GM23338 (cell line): Measurements from ENCODE around the gene ACOXL. TPM values are rescaled to one million over a fixed set of nuclear protein-coding genes. Genes with fewer than 3 reads are reported as not detected.

Experiments
- ATAC-seq: fragments of 200-7000 bp; cut with Tn5 transposase; 3 replicates; pipeline ENCODE4 v1.9.1; 2020
- DNase-seq: peaks from one replicate; pipeline ENCODE4 v3.0.0-alpha.2; 2015; ENCODE audit warnings: low spot score
- H2AFZ ChIP-seq: fragments of 200-600 bp; sonication (generic); 2 replicates; pipeline ENCODE4 v1.8.0; 2016; ENCODE audit warnings: antibody characterized with exemption, mild to moderate bottlenecking, moderate library complexity
- H3F3A ChIP-seq: fragments of 200-600 bp; sonication (generic); replicated peaks from 2 replicates; pipeline ENCODE4 v1.8.0; 2017; ENCODE audit warnings: antibody characterized with exemption, mixed run types, low read depth
- H3K27ac ChIP-seq: fragments of 200-600 bp; sonication (generic); 2 replicates; pipeline ENCODE4 v1.6.1; 2016; ENCODE audit warnings: low read depth
- H3K27me3 ChIP-seq: fragments of 200-600 bp; sonication (generic); 2 replicates; pipeline ENCODE4 v1.8.0; 2016; ENCODE audit warnings: mild to moderate bottlenecking, mixed run types, moderate library complexity; ENCODE audit not compliant: insufficient read depth
- H3K36me3 ChIP-seq: fragments of 200-600 bp; sonication (generic); 2 replicates; pipeline ENCODE4 v1.8.0; 2016; ENCODE audit warnings: mild to moderate bottlenecking; ENCODE audit not compliant: insufficient read depth
- H3K4me1 ChIP-seq: fragments of 200-600 bp; sonication (generic); 2 replicates; pipeline ENCODE4 v1.8.0; 2016; ENCODE audit warnings: mild to moderate bottlenecking, moderate library complexity; ENCODE audit not compliant: insufficient read depth
- H3K4me2 ChIP-seq: fragments of 200-600 bp; sonication (generic); 2 replicates; pipeline ENCODE4 v1.7.1; 2017; ENCODE audit warnings: mixed run types
- H3K4me3 ChIP-seq: fragments of 200-600 bp; sonication (generic); 2 replicates; pipeline ENCODE4 v1.6.1; 2016; ENCODE audit warnings: mixed run types
- H3K79me2 ChIP-seq: fragments of 200-600 bp; sonication (generic); replicated peaks from 2 replicates; pipeline ENCODE4 v1.8.0; 2017; ENCODE audit warnings: mild to moderate bottlenecking; ENCODE audit not compliant: insufficient read depth
- H3K9me2 ChIP-seq: fragments of 200-600 bp; sonication (generic); 2 replicates; pipeline ENCODE4 v1.8.0; 2017; ENCODE audit not compliant: insufficient read depth
- H4K20me1 ChIP-seq: fragments of 200-600 bp; sonication (generic); replicated peaks from 2 replicates; pipeline ENCODE4 v1.8.0; 2017; ENCODE audit warnings: mild to moderate bottlenecking; ENCODE audit not compliant: insufficient read depth
- H3K27ac Mint-ChIP-seq: 2 replicates; pipeline ENCODE4 v1.8.0; 2020; ENCODE audit warnings: inconsistent platforms, mild to moderate bottlenecking, moderate library complexity, mixed read lengths
- H3K27me3 Mint-ChIP-seq: 3 replicates; pipeline ENCODE4 v1.8.0; 2022; ENCODE audit warnings: low read depth, mild to moderate bottlenecking, moderate library complexity, mixed read lengths, inconsistent platforms; ENCODE audit not compliant: insufficient read depth, poor library complexity
- H3K36me3 Mint-ChIP-seq: 3 replicates; pipeline ENCODE4 v1.8.0; 2021; ENCODE audit warnings: low read depth, mild to moderate bottlenecking, inconsistent platforms, moderate library complexity, mixed read lengths
- H3K4me1 Mint-ChIP-seq: 3 replicates; pipeline ENCODE4 v1.8.0; 2020; ENCODE audit warnings: mild to moderate bottlenecking, inconsistent platforms, mixed read lengths
- H3K4me3 Mint-ChIP-seq: 3 replicates; pipeline ENCODE4 v1.8.0; 2021; ENCODE audit warnings: moderate library complexity, mild to moderate bottlenecking, inconsistent platforms, mixed read lengths
- H3K9me3 Mint-ChIP-seq: 3 replicates; pipeline ENCODE4 v1.8.0; 2020; ENCODE audit warnings: moderate library complexity, mild to moderate bottlenecking, inconsistent platforms, mixed read lengths
- CREB1 ChIP-seq: fragments of 250-450 bp; sonication (Bioruptor Pico); IDR thresholded peaks from 2 replicates; pipeline ENCODE4 v1.5.0; 2020; ENCODE audit warnings: low read depth, mild to moderate bottlenecking, moderate library complexity
- EZH2 ChIP-seq: fragments of 200-600 bp; sonication (generic); IDR thresholded peaks from one replicate; pipeline ENCODE4 v1.8.0; 2017; ENCODE audit warnings: antibody characterized with exemption, mild to moderate bottlenecking, low read depth; ENCODE audit not compliant: unreplicated experiment
- EZH2phosphoT487 ChIP-seq: fragments of 200-600 bp; sonication (generic); IDR thresholded peaks from one replicate; pipeline ENCODE4 v1.8.1; 2018; ENCODE audit warnings: antibody characterized with exemption; ENCODE audit not compliant: unreplicated experiment
- JUNB ChIP-seq: IDR thresholded peaks from one replicate; pipeline ENCODE4 v1.6.1; 2016; ENCODE audit warnings: antibody characterized with exemption; ENCODE audit not compliant: unreplicated experiment
- NANOG ChIP-seq: IDR thresholded peaks from 2 replicates; pipeline ENCODE4 v1.6.1; 2016; ENCODE audit warnings: antibody characterized with exemption, borderline replicate concordance
- POLR2AphosphoS5 ChIP-seq: IDR thresholded peaks from 2 replicates; pipeline ENCODE4 v1.6.1; 2016; ENCODE audit warnings: antibody characterized with exemption, low read depth
- STAT1 ChIP-seq: IDR thresholded peaks from one replicate; pipeline ENCODE4 v1.6.1; 2016; ENCODE audit warnings: antibody characterized with exemption; ENCODE audit not compliant: unreplicated experiment
- ZNF114 ChIP-seq: fragments of 250-450 bp; sonication (Bioruptor Pico); IDR thresholded peaks from 2 replicates; pipeline ENCODE4 v1.5.0; 2020; ENCODE audit warnings: mild to moderate bottlenecking, moderate library complexity
- ZNF331 ChIP-seq: fragments of 250-450 bp; sonication (Bioruptor Pico); IDR thresholded peaks from 2 replicates; pipeline ENCODE4 v1.5.0; 2020; ENCODE audit warnings: low read depth, mild to moderate bottlenecking, moderate library complexity
- polyA plus RNA-seq: library from polyadenylated mRNA; unstranded; fragments of >200 nt; fragmentation: Nextera tagmentation; extraction: Ambion mirVana; gene quantifications from 2 replicates; pipeline ENCODE4 v1.2.1, GENCODE V29; 2016
- total RNA-seq: library from RNA; depleted of rRNA; stranded (reverse); fragments of >200 nt; shearing (Covaris generic); gene quantifications from 2 replicates; pipeline ENCODE4 v1.2.3, GENCODE V29; 2014
- TF ChIP-seq, protein P1 (sequence below): IDR thresholded peaks from one replicate; pipeline ENCODE4 v1.6.1; 2018; ENCODE audit warnings: antibody characterized with exemption; ENCODE audit not compliant: unreplicated experiment
- TF ChIP-seq, protein P2 (sequence below): IDR thresholded peaks from 2 replicates; pipeline ENCODE4 v1.6.1; 2016; ENCODE audit warnings: antibody characterized with exemption
- TF ChIP-seq, protein P3 (sequence below), 2 experiments: fragments of 200-600 bp in 1 of 2; sonication (generic) in 1 of 2; conservative IDR thresholded peaks; 2 replicates each; pipeline versions ENCODE4 v1.5.1 to v1.6.1; 2016 to 2017; ENCODE audit warnings: antibody characterized with exemption in 2 of 2, low read depth in 2 of 2, mild to moderate bottlenecking in 2 of 2, moderate library complexity in 1 of 2
- TF ChIP-seq, protein P4 (sequence below): fragments of 250-450 bp; sonication (Bioruptor Pico); IDR thresholded peaks from 2 replicates; pipeline ENCODE4 v1.5.0; 2020; ENCODE audit warnings: mild to moderate bottlenecking, moderate library complexity

ACOXL gene
- total and polyA plus RNA-seq, 2 experiments from 2014 or later: 9.0 to 14.7 TPM

DNA sequence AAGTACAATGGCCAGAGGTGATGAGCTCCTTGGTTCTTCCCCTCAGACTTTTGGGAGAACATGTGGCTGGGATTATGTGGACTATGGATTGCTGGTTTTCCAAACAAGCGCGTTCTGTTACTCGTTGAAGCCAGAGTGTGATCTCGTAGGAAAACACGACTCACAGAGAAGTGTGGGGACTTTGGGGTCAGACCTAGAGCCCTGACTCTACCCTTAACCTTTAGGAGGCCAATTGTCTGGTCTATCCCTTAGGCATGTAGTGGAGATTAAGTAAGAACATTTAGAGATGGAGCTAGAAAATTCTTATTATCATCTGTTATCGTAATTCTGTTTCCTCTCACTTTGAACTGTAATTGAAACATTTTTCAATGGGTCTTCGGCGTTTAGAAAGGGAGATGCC is 424.2 kb downstream of the ACOXL start:
- peaks cover 16% of the 10 kb centered on the region for H3K4me1 ChIP-seq

More for the DNA sequence above, 424.2 kb downstream of the ACOXL start:
- H3K79me2 ChIP-seq: peaks cover 86% of the 10 kb centered on the region
- peaks cover 2% of the 10 kb centered on the region for H3K27me3 Mint-ChIP-seq
- H3K9me2 ChIP-seq: no peaks in the 10 kb centered on the region
- H2AFZ ChIP-seq: no peak overlapping the region
- TF ChIP-seq POLR2AphosphoS5: no peak
- TF ChIP-seq JUNB: no peak
- TF ChIP-seq, protein P1, sequence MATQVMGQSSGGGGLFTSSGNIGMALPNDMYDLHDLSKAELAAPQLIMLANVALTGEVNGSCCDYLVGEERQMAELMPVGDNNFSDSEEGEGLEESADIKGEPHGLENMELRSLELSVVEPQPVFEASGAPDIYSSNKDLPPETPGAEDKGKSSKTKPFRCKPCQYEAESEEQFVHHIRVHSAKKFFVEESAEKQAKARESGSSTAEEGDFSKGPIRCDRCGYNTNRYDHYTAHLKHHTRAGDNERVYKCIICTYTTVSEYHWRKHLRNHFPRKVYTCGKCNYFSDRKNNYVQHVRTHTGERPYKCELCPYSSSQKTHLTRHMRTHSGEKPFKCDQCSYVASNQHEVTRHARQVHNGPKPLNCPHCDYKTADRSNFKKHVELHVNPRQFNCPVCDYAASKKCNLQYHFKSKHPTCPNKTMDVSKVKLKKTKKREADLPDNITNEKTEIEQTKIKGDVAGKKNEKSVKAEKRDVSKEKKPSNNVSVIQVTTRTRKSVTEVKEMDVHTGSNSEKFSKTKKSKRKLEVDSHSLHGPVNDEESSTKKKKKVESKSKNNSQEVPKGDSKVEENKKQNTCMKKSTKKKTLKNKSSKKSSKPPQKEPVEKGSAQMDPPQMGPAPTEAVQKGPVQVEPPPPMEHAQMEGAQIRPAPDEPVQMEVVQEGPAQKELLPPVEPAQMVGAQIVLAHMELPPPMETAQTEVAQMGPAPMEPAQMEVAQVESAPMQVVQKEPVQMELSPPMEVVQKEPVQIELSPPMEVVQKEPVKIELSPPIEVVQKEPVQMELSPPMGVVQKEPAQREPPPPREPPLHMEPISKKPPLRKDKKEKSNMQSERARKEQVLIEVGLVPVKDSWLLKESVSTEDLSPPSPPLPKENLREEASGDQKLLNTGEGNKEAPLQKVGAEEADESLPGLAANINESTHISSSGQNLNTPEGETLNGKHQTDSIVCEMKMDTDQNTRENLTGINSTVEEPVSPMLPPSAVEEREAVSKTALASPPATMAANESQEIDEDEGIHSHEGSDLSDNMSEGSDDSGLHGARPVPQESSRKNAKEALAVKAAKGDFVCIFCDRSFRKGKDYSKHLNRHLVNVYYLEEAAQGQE: no peak
- TF ChIP-seq, protein P2, sequence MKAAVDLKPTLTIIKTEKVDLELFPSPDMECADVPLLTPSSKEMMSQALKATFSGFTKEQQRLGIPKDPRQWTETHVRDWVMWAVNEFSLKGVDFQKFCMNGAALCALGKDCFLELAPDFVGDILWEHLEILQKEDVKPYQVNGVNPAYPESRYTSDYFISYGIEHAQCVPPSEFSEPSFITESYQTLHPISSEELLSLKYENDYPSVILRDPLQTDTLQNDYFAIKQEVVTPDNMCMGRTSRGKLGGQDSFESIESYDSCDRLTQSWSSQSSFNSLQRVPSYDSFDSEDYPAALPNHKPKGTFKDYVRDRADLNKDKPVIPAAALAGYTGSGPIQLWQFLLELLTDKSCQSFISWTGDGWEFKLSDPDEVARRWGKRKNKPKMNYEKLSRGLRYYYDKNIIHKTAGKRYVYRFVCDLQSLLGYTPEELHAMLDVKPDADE: no peak
- TF ChIP-seq, protein P3, sequence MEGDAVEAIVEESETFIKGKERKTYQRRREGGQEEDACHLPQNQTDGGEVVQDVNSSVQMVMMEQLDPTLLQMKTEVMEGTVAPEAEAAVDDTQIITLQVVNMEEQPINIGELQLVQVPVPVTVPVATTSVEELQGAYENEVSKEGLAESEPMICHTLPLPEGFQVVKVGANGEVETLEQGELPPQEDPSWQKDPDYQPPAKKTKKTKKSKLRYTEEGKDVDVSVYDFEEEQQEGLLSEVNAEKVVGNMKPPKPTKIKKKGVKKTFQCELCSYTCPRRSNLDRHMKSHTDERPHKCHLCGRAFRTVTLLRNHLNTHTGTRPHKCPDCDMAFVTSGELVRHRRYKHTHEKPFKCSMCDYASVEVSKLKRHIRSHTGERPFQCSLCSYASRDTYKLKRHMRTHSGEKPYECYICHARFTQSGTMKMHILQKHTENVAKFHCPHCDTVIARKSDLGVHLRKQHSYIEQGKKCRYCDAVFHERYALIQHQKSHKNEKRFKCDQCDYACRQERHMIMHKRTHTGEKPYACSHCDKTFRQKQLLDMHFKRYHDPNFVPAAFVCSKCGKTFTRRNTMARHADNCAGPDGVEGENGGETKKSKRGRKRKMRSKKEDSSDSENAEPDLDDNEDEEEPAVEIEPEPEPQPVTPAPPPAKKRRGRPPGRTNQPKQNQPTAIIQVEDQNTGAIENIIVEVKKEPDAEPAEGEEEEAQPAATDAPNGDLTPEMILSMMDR (conservative IDR thresholded peaks at IDR 0.05; ENCODE audit: low read depth in 2 of 2): no peak
- no peak for TF ChIP-seq ZNF114
- TF ChIP-seq CREB1 (CRISPR knock-in tag): no peak
- TF ChIP-seq STAT1: no peak
- no peak for TF ChIP-seq NANOG
- no peak for TF ChIP-seq EZH2
- TF ChIP-seq EZH2phosphoT487: no peak
- TF ChIP-seq ZNF331 (CRISPR knock-in tag): no peak
- TF ChIP-seq, protein P4, sequence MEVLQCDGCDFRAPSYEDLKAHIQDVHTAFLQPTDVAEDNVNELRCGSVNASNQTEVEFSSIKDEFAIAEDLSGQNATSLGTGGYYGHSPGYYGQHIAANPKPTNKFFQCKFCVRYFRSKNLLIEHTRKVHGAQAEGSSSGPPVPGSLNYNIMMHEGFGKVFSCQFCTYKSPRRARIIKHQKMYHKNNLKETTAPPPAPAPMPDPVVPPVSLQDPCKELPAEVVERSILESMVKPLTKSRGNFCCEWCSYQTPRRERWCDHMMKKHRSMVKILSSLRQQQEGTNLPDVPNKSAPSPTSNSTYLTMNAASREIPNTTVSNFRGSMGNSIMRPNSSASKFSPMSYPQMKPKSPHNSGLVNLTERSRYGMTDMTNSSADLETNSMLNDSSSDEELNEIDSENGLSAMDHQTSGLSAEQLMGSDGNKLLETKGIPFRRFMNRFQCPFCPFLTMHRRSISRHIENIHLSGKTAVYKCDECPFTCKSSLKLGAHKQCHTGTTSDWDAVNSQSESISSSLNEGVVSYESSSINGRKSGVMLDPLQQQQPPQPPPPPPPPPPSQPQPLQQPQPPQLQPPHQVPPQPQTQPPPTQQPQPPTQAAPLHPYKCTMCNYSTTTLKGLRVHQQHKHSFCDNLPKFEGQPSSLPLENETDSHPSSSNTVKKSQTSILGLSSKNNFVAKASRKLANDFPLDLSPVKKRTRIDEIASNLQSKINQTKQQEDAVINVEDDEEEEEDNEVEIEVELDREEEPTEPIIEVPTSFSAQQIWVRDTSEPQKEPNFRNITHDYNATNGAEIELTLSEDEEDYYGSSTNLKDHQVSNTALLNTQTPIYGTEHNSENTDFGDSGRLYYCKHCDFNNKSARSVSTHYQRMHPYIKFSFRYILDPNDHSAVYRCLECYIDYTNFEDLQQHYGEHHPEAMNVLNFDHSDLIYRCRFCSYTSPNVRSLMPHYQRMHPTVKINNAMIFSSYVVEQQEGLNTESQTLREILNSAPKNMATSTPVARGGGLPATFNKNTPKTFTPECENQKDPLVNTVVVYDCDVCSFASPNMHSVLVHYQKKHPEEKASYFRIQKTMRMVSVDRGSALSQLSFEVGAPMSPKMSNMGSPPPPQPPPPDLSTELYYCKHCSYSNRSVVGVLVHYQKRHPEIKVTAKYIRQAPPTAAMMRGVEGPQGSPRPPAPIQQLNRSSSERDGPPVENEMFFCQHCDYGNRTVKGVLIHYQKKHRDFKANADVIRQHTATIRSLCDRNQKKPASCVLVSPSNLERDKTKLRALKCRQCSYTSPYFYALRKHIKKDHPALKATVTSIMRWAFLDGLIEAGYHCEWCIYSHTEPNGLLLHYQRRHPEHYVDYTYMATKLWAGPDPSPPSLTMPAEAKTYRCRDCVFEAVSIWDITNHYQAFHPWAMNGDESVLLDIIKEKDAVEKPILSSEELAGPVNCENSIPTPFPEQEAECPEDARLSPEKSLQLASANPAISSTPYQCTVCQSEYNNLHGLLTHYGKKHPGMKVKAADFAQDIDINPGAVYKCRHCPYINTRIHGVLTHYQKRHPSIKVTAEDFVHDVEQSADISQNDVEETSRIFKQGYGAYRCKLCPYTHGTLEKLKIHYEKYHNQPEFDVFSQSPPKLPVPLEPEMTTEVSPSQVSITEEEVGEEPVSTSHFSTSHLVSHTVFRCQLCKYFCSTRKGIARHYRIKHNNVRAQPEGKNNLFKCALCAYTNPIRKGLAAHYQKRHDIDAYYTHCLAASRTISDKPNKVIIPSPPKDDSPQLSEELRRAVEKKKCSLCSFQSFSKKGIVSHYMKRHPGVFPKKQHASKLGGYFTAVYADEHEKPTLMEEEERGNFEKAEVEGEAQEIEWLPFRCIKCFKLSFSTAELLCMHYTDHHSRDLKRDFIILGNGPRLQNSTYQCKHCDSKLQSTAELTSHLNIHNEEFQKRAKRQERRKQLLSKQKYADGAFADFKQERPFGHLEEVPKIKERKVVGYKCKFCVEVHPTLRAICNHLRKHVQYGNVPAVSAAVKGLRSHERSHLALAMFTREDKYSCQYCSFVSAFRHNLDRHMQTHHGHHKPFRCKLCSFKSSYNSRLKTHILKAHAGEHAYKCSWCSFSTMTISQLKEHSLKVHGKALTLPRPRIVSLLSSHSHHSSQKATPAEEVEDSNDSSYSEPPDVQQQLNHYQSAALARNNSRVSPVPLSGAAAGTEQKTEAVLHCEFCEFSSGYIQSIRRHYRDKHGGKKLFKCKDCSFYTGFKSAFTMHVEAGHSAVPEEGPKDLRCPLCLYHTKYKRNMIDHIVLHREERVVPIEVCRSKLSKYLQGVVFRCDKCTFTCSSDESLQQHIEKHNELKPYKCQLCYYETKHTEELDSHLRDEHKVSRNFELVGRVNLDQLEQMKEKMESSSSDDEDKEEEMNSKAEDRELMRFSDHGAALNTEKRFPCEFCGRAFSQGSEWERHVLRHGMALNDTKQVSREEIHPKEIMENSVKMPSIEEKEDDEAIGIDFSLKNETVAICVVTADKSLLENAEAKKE: no peak
- no peak overlapping the region for H3K4me3 Mint-ChIP-seq
- no peak overlapping the region for H3K4me3 ChIP-seq
- H3K36me3 ChIP-seq: peaks cover 22% of the 10 kb centered on the region; the same call in 1 of the 2 replicates
- DNase-seq: no peak
- peaks cover 28% of the 10 kb centered on the region for H4K20me1 ChIP-seq
- H3K27ac Mint-ChIP-seq: no peak overlapping the region; the same call in 1 of the 2 replicates
- H3K9me3 Mint-ChIP-seq: no peaks in the 10 kb centered on the region
- peaks cover 33% of the 10 kb centered on the region for H3K4me1 Mint-ChIP-seq
- H3F3A ChIP-seq: no peaks in the 10 kb centered on the region
- no peak for ATAC-seq
- no peak overlapping the region for H3K27ac ChIP-seq
- H3K4me2 ChIP-seq: no peak overlapping the region
- H3K27me3 ChIP-seq: no peaks in the 10 kb centered on the region
- peaks cover 47% of the 10 kb centered on the region for H3K36me3 Mint-ChIP-seq
